GM19468 (cell line): ENCODE data around the gene CATSPER4.

Experiments used
- ATAC-seq: cut with Tn5 transposase; IDR thresholded peaks from one replicate; pipeline ENCODE4 v1.9.1; 2021; ENCODE audit warnings: mild to moderate bottlenecking, moderate library complexity, moderate number of reproducible peaks; ENCODE audit not compliant: unreplicated experiment; ENCODE audit errors: extremely low read depth

CATSPER4 gene

DNA sequence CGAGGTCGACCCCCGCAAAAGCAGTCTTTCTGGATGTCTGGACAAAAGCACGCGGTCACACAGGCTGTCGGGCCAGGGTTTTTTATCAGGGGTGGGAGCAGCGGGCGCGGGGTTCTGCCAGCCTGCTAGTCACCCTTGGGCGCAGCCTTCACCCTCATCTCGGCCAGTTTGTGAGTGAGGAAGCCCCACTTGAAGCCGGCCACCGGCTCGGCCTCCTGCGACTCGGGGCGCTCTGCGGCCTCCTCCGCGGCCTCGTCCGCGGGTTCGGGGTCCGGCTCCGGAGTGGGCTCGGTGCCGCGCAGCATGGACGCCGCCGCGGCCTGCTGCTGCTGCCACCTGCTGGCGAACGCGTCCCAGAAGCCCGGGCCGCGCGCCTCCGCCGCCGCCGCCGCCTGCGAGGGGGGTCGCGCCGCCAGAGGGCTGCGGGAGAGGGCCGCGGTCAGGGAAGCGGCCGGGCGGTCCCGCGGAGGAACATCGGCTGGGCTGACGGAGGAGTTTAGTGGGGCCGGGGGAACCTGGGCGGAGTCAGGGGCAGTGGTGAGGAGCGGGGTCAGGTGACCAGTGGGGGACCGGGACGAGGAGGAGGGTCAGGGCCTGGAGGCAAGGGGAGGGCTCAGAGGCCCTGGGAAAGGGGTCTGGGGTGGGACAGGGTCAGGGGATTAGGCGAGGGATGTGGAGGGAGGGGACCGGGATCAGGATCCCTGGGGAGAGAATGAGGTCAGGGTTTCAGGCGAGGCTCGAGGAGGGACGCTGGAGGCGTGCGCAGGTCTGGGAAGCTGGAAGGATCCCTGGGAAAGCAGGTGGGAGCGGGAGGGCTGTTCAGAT, 26.2 kb upstream of the CATSPER4 start:
- ATAC-seq = no peak

DNA sequence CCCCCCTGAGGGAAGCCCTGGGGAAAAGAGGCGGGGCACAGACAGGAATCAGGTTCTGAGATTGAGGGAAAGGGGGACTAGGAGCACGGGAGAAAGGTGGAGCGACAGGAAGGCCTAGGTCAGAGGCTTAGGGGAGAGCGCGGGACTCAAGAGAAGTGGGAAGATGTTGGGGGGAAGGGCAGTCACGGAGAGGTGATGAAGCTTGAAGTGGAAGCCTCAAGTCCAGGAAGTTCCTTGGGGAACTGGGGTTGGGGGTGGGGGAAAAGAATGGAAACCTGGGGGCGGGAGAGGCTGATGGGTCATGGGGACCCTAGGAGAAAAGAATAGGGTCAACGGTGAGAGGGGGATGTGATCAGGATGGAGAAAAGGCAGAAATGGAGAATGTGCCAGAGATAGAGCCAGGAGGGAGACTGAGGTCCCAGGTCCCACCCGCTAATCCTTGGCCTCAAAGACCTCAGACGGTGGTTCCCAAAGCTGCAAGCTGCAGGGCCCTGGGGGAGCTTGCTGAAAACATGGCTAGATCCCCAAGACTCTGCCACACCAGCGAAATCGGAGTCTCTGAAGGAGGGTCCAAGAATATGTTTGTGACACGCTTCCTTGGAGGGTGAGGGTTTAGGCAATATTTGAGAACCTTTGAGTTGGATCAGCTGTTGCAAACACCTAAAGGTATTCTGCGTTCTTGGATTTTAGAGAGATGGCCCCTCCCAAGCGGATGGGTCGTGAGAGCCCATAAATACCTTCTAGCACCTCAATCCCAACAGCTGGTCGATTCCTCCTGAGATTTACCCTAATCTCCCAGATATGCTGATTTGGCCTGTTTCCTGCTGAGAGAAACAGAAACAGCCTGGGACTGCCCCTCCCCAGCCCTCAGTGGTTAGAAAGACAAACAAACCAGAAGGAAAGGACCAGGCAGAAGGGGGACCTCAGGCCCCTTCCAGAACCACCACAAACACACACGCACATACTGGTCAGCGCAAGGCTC, 25.2 kb upstream of the CATSPER4 start:
- ATAC-seq = no peak

DNA sequence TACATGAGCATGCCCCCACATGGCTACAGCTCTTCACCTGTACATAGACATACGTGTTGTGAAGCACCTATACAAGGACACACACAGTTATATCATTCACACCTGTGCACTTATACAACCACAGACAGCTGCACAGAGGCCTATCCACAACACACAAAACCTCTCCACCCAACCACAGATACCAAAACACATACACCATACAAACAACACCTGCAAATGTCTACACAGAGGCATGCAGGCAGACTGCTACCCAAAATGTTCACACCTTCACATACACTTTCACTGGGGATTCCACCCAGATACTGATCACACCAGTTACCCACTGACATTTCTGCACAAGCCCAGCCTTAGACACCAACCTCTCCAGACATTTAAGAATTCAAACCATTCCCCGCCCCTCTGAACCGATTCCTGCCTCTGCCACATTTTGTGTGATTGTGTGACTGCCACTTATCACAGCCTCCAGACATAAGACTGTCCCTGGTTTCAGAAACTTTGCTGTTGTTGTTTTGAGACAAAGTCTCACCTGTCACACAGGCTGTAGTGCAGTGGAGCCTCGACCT, 23.6 kb upstream of the CATSPER4 start:
- ATAC-seq = no peak

DNA sequence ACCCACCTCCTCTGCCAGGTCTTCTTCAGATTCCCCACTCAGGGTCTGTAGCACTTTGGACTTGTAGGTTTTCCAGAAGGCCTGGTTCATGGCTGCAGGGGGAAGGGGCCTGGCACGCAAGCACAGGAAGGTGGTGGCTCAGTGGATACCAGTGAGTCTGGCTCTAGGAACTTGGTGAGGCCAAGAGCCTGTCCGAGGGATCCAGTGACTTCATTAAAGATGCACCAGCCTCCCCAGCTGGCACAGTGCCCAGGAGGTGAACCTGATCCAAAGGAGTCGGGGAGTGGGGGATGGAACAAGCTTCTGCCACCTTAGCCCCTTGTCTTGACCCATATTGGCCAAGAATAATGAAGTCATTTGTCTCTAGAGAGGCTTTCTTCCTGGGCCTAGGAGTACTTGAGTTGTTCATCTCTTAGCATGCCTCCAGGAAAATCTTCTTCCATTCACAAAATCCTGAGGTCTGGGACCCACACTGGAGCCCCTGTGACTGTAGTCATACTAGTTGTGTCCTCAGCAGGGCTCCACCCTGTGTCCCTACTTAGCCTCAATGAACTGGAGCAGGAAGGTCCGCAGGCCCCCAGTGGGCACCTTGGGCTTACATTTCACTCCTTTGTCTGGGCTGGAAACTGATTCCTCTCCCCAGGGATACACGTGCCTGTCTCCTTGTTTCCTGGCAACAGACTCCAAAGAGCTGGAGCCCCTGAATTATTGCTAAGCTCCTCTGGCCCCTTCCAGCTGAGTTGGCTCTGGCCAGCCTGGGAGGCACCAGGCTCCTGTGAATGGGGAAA, 21.8 kb upstream of the CATSPER4 start, which contains the start of gene C1orf232:
TSS of gene C1orf232 (minus strand) at position 554 of the 788 bp plus-strand sequence. CDS start at position 90, 464 bp downstream.
- no peak for ATAC-seq

DNA sequence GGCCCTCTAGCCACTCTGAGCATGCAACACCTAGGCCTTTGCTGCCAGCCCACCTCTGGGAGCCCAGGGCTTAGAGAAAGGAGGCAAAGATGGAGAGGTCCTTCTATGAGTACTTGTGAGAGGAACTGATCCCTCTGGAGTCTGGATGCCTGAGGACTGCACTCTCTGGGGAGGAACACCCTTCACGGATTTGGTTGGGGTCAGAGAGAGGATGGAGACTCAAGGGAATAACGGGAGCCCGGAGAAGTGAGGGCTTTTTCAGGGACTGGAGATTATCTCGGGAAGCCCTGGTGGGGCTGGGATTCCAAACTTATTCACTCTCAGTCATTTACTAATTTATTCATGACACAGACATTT, 21.2 kb upstream of the CATSPER4 start:
- ATAC-seq = no peak

DNA sequence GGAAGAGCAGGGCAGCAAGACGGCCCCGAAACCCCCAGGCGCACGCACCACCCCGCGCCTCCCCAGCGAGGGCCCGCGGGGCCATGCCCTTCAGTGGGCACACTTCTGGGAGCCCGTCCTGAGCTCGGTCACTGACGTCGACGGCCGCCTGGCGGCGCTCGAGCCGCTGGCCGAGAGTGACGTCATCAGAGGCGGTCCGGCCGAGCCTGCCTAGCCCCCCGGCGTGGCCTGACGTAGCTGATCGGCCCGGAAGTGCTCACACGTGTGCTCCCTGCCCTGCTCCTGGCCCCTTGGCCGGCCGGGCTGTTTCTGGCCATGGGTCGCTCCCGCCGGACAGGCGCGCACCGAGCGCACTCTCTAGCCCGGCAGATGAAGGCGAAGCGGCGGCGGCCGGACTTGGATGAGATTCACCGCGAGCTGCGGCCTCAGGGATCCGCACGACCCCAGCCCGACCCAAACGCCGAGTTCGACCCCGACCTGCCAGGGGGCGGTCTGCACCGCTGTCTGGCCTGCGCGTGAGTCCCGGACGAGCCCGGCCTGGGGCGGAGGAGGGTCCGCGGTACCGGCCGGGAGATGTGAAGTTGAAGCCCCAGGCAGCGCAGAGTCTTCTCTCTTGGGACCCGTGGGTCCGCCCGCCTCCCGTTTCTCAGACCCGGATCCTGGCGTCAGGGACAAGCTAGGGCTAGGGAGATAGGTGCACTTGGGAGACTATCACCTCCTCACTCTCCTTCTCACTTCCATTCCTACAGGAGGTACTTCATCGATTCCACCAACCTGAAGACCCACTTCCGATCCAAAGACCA, 20.5 kb upstream of the CATSPER4 start, which contains the start of gene ZNF593:
TSS of gene ZNF593 (plus strand) at position 240 of the 803 bp plus-strand sequence. CDS start at position 316, 76 bp downstream.
- no peak for ATAC-seq

DNA sequence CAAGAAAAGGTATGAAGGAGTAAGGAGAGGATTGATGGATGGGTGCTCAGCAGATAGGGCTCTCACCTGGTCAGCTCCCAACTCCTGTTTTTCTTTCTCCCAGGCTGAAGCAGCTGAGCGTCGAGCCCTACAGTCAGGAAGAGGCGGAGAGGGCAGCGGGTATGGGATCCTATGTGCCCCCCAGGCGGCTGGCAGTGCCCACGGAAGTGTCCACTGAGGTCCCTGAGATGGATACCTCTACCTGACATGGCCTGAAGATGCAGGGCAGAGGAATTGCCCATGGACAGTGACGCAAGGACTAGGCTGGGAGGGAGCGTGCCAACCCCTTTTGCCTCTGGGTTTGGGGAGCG, 20.0 kb upstream of the CATSPER4 start:
- ATAC-seq = no peak

DNA sequence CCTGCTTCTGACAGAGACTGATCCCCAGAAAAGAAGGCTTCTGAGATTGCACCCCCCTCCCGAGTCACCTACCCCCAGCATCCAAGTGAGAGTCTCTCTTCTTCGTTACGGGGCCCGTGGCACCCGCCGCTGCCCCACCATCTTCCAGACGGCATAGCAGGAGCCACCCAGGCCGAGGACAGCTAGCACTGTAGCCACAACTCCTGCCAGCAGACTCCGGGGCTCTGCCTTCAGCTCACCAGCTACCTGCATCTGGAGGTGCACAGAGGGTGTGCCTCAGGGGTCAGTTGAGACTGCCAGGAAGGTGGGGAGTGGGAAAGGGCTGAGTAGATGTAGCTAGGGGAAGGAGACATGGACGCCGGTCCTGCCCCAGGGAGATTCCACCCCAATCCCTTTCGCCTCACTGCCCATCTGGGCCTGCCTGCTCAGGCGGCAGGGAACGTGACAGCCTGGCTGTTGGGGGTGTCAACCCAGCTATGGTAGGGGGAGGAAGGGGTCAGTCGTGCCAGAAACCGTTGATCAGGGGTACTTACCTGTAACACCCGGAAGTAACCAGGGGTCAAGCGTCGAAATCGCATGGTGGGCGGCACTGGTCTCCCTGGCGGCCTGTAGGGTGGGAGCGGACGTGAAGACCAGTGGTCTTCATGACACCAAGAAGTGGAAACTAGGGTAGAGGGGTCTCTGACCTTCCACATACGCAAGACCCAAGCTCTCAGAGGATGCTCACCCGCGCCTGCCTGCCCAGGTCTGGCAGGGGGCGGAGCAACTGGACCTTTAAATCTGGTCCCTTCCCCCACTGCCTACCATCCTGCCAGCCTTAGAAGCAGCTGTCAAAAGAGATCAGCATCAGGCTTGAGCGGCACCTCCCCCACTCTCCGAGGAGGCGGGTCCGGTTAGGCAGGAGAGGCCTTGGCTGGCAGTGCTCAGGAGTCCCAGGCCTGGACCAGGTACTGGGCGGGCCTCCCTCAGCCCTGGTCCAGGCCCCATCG, 19.0 kb upstream of the CATSPER4 start, which contains the start of gene ZNF593OS:
TSS of gene ZNF593OS (minus strand) at position 749 of the 989 bp plus-strand sequence. CDS start at position 578, 171 bp downstream.
- no peak for ATAC-seq

DNA sequence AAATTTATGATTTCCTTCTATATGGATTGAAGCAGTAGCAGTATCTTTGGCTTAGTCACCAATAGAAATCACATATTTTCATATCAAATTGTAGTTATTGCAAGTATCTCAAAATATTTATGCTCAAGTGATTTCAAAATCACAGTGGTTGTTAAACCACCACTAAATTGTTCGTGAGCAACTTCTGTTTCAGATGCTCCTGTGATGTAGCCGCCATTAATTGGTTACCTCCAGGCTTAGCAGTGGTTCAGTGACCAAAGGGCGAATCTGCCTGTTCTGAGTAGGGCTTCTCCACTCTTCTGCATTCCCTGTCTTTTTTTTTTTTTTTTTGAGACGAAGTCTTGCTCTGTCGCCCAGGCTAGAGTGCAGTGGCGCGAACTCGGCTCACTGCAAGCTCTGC, 15.1 kb upstream of the CATSPER4 start:
- ATAC-seq = no peak

DNA sequence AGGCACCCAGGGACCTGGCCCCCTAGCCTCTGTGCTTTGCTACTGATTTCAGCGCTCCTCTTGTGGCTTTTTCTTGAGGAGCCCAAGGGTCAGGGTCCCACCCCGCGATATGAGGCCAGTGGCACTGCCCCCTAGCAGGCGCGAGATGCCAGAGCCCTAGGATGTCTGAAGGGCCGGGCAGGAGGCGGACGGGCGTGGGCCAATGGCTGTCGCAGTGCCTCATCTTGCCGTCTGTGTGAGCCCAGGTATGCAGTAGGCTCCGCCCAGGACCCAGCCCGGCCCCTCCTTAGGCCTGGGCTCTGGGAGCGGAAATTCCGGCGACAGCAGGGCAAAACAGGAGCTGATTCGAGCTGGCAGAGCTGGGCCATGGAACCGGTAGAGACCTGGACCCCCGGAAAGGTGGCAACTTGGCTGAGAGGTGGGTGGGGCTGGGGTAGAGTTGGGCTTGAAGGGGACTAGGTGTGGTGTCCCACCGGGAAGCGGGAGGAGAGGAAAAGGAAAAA, 13.2 kb upstream of the CATSPER4 start, which contains the start of gene CNKSR1:
TSS of gene CNKSR1 (plus strand) at position 310 of the 503 bp plus-strand sequence. CDS start at position 367, 57 bp downstream.
- no peak for ATAC-seq

DNA sequence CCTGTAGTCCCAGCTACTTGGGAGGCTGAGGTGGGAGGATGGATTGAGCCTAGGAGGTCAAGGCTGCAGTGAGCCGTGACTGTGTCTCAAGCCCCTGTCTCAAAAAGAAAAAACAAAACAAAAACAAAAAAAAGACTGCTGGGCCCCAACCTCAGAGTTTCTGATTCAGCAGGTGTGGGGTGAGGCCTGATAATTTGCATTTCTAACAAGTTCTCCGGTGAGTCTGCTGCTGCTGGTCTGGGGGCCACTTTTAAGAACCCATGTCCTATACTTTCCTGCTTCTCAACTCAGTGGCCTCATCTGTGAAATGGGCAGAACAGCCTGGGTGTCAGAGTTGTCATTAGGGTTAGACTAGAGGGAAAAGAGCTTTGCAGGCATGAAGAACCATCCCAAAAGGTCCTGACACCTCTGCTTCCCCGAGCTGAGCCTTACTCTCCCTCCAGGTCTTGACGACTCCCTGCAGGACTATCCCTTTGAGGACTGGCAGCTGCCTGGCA, 10.3 kb upstream of the CATSPER4 start:
- ATAC-seq = no peak

DNA sequence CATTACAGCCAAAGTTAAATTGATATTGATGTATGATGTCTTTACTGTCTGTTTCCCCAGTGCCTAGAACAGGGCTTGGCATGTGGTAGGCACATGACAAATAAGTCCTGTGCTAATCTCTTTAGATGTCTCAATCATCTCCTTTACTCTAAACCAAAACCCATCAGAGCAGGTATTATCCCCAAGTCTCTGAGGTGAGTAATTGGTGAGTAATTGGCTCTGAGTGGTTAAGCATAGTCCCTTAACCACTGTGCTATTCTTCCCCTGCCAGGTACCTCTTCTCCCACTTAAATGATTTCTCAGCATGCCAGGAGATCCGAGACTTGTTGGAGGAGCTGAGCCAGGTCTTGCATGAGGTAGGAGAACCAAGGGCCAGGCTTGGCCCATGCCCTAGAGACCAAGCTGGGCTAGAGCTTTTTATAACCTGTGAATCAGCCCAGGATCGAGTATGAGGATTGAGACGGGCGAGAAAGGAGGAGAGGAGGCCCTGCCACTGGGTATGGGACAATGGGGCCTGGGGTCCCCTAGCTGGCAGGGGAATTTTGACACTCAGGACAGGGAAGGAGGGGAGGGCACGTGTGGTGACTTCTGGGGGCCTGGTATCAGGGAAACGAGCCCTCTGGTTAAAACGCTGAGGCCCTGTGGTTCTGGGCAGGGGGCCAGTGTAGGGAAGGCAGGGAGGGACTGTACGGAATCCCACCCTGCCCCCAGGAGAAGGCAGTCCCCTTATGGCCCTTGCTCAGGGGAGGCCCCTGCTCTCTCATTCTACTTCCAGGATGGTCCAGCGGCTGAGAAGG, 8.6 kb upstream of the CATSPER4 start:
- ATAC-seq = no peak

DNA sequence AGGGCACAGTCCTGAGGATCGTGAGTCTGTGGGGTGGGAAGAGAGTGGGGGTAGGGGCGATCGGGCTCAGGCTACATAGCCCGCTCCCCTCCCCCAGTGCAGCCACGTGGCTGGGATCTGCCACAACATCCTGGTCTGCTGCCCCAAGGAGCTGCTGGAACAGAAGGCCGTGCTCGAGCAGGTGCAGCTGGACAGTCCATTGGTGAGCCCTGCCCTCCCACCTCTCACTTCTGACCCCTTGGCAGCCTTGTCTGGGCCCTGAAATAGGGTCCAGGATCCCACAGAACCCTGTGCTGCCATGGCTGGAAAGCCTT, 8.1 kb upstream of the CATSPER4 start:
- ATAC-seq = no peak

DNA sequence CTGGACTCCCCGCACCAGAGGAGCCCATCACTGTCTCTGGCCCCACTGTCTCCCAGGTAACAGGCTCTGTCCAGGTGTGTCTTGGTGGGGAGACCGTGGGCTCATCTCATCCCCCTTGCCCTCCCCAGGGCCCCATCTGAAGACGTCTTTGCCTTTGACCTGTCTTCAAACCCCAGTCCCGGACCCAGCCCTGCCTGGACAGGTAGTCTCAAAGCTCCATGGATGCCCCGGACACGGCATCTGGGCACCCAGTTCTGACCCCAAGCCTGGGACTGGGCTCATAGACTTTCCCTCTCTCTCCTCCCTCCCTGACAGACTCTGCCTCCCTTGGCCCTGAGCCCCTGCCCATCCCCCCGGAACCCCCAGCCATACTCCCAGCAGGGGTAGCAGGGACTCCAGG, 6.3 kb upstream of the CATSPER4 start:
- no peak for ATAC-seq

DNA sequence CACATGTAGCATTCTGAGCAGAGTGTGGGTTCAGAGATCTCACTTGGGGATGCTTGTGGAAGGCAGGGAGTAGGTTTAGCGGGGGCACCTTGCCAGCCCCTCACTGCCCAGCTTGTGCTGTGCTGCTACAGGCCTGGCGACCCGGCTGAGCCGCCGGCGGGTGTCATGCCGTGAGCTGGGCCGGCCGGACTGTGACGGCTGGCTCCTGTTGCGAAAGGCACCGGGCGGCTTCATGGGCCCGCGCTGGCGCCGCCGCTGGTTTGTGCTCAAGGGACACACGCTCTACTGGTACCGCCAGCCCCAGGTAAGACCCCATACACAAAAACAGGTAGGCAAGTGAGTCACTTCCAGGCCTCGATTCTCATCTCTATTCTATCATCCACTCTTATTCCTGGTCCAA, 5.5 kb upstream of the CATSPER4 start:
- ATAC-seq = no peak

DNA sequence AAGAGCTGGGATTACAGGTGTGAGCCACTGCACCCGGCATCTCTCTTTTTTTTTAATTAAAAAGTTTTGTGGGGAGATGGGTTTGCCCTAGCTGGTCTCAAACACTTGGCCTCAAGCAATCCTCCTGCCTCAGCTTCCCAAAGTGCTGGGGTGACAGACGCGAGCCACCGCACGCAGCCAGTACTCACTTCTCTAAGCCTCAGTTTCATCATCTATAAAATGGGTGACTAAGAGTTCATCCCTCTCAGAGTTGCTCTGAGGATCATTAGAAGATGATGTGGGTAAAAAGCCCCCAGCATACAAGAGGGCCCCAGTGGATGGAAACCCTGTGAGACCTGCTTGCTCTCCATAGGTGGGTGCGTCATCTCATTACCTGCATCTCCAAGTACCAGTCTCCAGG, 2.5 kb upstream of the CATSPER4 start:
- ATAC-seq = no peak

DNA sequence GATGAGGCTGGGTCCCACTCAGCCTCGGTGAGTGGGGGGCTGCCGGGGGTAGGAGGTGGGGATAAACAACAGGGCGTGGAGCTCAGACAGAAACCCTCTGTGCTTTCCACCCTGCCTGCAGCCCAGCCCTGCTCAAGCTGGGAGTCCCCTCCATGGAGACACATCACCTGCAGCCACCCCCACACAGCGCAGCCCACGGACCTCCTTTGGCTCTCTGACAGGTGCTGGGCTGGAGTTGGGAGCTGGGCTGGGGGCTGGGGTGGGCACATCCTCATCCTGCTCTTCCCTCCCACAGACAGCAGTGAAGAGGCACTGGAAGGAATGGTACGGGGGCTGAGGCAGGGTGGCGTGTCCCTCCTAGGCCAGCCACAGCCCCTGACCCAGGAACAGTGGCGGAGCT, 1.9 kb upstream of the CATSPER4 start:
- ATAC-seq = no peak
